Measurements from ENCODE around the gene KRTAP4-8.

GRCh38 chr17:41140360-41141131 is 42.6 kb upstream of the KRTAP4-8 start, which contains the start of gene KRTAP4-6:
- TF ChIP-seq CTCF (IDR thresholded peaks at IDR 0.05) (no peak), EZH2 (IDR thresholded peaks at IDR 0.05; ENCODE audit: borderline replicate concordance, insufficient read depth, low read depth, low read length, poor library complexity, severe bottlenecking) (no peak)
